Small intestine (tissue), 7 donors: ENCODE measurements around the gene TECPR2. TPM values are rescaled to one million over a fixed set of nuclear protein-coding genes. Genes with fewer than 3 reads are reported as not detected.

Source experiments
- DNase-seq, 2 donors: peaks; one replicate each; pipeline versions ENCODE4 v3.0.0 to v3.0.0-alpha.2; 2013
- FAIRE-seq: peaks from 2 replicates; lab custom pipeline; 2012; peaks lifted over from hg19 to GRCh38; lab: Jason Lieb, UNC
- H3K27ac ChIP-seq, 3 donors: one replicate each; pipeline ENCODE4 v1.5.1; 2013; ENCODE audit warnings: low read length in 2 of 3, mild to moderate bottlenecking in 2 of 3, control low read depth in 1 of 3, inconsistent platforms in 1 of 3, low read depth in 1 of 3, moderate library complexity in 1 of 3
- H3K27me3 ChIP-seq, 3 donors: one replicate each; pipeline ENCODE4 v1.6.1; 2013; ENCODE audit warnings: low read length in 3 of 3, inconsistent platforms in 1 of 3; ENCODE audit not compliant: control insufficient read depth in 3 of 3, insufficient read depth in 3 of 3
- H3K36me3 ChIP-seq, 3 donors: one replicate each; pipeline ENCODE4 v1.6.1; 2013; ENCODE audit warnings: low read length in 3 of 3, inconsistent platforms in 1 of 3, low read depth in 1 of 3, mild to moderate bottlenecking in 1 of 3, moderate library complexity in 1 of 3; ENCODE audit not compliant: control insufficient read depth in 3 of 3, insufficient read depth in 2 of 3
- H3K4me1 ChIP-seq, 3 donors: one replicate each; pipeline ENCODE4 v1.6.1; 2013; ENCODE audit warnings: low read length in 2 of 3, inconsistent platforms in 1 of 3, low read depth in 1 of 3, mild to moderate bottlenecking in 1 of 3, moderate library complexity in 1 of 3; ENCODE audit not compliant: control insufficient read depth in 3 of 3, insufficient read depth in 2 of 3
- H3K4me3 ChIP-seq, 3 donors: one replicate each; pipeline ENCODE4 v1.5.1; 2013; ENCODE audit warnings: low read length in 3 of 3, control low read depth in 1 of 3, inconsistent platforms in 1 of 3, low read depth in 1 of 3, mild to moderate bottlenecking in 1 of 3, moderate library complexity in 1 of 3
- H3K9me3 ChIP-seq, 2 donors: one replicate each; pipeline ENCODE4 v1.6.1; 2013; ENCODE audit warnings: low read depth in 1 of 2, low read length in 1 of 2; ENCODE audit not compliant: control insufficient read depth in 2 of 2, insufficient read depth in 1 of 2
- WGBS, 3 donors: extraction: QIAGEN DNeasy Blood & Tissue Kit; methylation state at CpG; one replicate each; pipeline ENCODE4 v1.1.7; 2013; 5-methylcytosine and 5-hydroxymethylcytosine counted together
- polyA plus RNA-seq, 4 donors: library from polyadenylated mRNA; stranded (reverse) in 3 of 4; unstranded in 1 of 4; fragments of 200-250 nt in 3 of 4; fragments of 120-200 nt in 1 of 4; gene quantifications; one replicate each; pipeline versions ENCODE4 v1.2.1 to v1.2.3, GENCODE V29; 2013
- donor health status: healthy with polysubstance abuse.
- donor health status: control.
- donor health status: control.
- donor health status: Bipolar disorder and iron deficiency.
- donor health status: healthy.

The TECPR2 gene
- polyA plus RNA-seq, 4 donors = 3.2 to 10.6 (median 7.6) TPM

DNA sequence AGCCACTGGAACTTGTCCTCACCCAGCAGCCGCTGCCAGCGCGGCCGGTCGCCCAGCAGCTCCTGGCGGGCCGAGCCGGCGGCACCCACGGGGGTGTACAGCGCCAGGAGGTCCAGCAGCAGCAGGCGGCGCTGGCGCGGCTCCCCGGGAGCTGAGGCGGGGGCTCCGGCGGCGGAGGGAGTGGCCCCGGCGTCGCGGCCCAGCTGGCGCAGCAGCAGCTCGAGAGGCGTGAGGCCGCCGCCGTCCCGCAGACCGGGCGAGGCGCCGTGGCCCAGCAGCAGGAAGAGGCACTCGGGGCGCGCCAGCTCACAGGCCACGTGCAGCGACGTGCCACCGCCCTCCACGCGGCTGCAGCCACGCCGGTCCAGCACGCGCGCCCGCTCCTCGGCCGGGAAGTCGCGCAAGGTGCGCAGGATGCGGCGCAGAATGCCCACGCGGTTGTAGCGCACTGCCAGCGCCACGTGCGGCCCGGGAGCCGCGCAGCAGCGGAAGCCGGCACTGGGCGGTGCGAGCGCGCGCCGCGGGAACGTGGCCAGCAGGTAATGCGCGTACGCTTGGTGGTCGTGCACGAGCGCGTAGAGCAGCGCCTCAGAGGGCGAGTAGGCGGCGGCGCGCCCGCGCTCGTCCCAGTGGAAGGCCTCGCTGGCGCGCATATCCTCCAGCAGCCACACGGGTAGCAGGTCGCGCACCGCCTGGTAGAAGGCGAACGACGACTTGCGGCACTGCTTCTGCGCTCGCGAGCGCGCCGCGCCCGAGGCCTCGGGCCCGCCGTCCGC lies 144.5 kb downstream of the TECPR2 start:
- Histone ChIP-seq H3K9me3 (no peaks in the 10 kb centered on the region), H3K27ac (no peak overlapping the region), H3K36me3 (peaks cover 0 to 38% (median 6%) of the 10 kb centered on the region in 3 donors), H3K4me1 (peaks cover 0 to 57% (median under 1%) of the 10 kb centered on the region in 3 donors), H3K27me3 (no peaks in the 10 kb centered on the region), H3K4me3 (peak overlapping the region in 1 of 3 donors; percentile 63)
- 89 to 94% (median 94%) methylated on average over 69 to 115 of the region's 115 CpGs for WGBS, 3 donors
- DNase-seq (no peak), FAIRE-seq (no peak)

DNA sequence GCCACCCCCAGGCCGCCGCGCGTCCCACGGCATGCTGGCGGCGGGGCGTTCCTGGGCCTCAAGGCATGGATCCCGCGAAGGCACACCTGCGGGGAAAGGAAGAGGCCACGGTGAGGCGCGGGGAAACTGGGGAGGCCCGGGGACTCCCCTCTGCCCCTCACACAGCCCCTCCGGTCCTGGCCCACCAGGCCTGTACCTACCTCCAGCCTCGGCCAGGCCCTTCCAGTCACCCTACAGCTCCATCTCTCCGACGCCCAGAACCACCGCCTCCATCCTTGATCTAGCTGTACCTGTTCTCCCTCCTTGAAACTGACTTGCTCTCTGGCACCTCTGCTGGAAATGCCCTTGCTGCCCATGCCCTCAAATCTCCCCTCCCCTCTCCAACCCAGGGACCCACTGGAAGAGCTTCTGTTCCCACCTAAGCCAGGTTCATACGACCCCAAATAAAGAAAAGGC lies 145.1 kb downstream of the TECPR2 start:
- FAIRE-seq = no peak
- Histone ChIP-seq H3K27ac (peak overlapping the region; percentile 74 to 98 (median 85)), H3K4me3 (peak overlapping the region in 2 of 3 donors; percentile 63 to 78)

DNA sequence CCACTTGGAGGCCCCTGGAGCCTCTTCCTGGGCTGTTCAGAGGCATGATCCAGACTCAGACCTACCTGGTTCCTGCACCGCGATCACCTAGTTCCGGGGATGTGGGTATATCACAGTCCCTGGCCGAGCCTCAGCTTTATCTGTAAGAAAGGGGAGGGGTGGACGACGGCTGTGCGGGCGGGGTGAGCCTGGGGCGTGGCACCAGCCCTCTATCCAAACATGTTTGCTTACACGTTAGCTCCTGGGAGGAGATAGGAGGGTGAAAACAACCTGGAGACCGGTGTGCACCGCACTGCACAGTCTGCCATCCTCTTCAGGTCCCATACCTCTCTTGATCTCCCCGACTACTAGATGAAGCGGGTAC lies 145.7 kb downstream of the TECPR2 start:
- H3K4me3 ChIP-seq = peak overlapping the region in 2 of 3 donors; percentile 69 to 78
- no peak for FAIRE-seq

More for the DNA sequence above, 145.1 kb downstream of the TECPR2 start:
- DNase-seq = no peak
- WGBS, 3 donors = 80 to 87% (median 85%) methylated on average over 13 to 21 of the region's 21 CpGs
- peaks cover 0 to 37% (median 6%) of the 10 kb centered on the region in 3 donors for H3K36me3 ChIP-seq
- H3K4me1 ChIP-seq = peaks cover 0 to 63% (median 5%) of the 10 kb centered on the region in 3 donors
- no peaks in the 10 kb centered on the region for H3K9me3 ChIP-seq
- H3K27me3 ChIP-seq = no peaks in the 10 kb centered on the region

DNA sequence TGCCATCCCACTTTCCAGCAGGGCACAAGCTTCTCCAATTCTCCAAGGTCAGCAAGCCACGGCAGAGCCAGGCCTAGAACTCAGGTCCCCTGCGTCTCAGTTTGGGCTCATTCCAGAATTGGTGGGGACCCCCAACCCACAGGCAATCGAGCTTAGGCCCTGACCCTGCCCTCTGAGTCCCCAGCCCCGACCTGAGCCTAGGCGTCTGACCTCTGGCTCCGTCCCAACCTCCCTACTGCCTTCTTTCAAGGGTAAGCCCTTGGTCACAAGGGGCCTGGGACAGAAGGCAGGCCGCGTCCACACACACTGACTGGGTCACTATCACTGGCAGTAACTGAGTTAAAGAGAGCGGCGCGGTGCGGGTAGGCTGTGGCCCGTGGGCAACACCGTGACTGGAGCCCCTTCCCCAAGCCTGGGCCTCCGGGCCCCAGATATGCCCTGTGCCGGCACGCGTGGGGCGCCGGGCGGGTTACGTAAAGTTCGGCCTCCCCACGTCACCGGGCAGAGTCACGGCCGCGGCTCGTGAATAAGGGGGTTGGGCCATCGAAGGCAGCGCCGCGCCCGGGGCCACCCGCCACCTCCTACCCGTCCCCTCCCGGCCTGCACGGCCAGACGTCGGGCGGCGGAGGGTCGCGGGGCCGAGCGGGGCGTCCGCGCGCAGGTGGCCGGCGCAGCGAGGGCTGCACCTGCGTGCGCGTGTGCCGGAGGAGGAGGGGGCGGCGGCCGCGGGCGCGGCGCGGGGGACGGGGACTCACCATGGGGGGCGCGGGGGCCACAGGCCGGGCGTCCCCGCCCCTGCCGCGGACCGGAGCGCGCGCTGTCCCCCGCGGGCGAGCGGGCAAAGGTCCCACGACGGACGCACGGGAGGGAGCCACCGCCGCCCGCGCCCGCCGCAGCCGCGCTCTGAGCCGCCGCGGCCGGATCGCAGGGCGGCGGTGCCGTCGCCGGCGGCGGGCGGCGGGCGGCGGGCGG lies 146.3 kb downstream of the TECPR2 start:
- H3K4me3 ChIP-seq = peak overlapping the region; percentile 20 to 78 (median 69)
- FAIRE-seq (no peak), DNase-seq (peak; percentile 68 to 87)
- no peaks in the 10 kb centered on the region for H3K9me3 ChIP-seq
- H3K36me3 ChIP-seq = peaks cover 0 to 35% (median 6%) of the 10 kb centered on the region in 3 donors
- H3K27ac ChIP-seq = peak overlapping the region; percentile 95 to 98 (median 98)
- H3K4me1 ChIP-seq = peaks cover 0 to 60% (median 6%) of the 10 kb centered on the region in 3 donors
- H3K27me3 ChIP-seq = no peaks in the 10 kb centered on the region
- 5% methylated on average over 44 to 110 of the region's 110 CpGs for WGBS, 3 donors

More for the DNA sequence above, 145.7 kb downstream of the TECPR2 start:
- peak overlapping the region; percentile 95 to 98 (median 98) for H3K27ac ChIP-seq
- no peaks in the 10 kb centered on the region for H3K9me3 ChIP-seq
- 14 to 63% (median 28%) methylated on average over 14 of the region's 14 CpGs for WGBS, 3 donors
- no peaks in the 10 kb centered on the region for H3K27me3 ChIP-seq
- peak; percentile 92 for DNase-seq
- H3K4me1 ChIP-seq = peaks cover 0 to 64% (median 6%) of the 10 kb centered on the region in 3 donors
- peaks cover 0 to 36% (median 6%) of the 10 kb centered on the region in 3 donors for H3K36me3 ChIP-seq

DNA sequence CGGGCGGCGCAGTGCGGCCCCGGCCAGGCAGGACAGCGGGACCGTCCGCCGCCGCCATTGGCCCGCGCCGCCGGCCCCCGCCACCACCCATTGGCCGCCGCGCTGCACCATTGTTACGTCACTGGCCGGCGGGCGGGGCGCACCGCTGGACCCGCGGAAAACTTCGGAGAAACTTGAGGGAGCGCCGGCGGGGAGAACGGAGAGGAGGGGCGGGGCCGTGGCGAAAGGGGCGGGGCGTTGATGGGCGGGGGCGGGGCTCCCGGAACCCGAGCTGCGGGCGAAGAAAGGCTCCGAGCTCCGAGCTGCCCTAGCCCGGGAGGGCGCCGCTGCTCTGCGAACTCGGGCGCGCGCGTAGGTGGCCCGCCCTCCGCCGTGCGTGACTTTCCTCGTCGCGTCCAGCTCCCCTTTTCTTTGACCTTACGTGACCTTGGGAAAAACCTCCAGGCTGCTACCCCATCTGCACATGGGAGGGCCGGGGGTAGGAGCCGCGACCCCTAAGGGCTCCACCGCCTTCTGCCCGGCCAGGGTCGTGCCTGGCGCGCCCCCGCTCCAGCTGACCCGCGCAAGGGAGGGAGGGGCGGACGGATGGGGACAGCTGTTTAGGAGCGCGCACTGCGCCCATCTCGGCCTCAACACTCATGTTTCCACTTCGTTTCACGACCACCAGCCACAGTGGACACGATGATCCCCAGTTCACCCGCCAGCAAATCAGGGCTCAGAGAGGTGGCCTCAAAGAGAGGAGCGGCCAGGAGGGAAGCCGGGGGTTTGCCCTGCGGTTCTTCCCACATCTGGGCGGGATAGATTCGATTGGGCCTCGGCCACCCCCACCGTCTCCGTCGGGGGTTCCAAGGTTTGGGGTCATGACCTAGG lies 147.2 kb downstream of the TECPR2 start, which contains the start of gene ANKRD9:
Gene ANKRD9 (minus strand): TSS at position 31 of the 870 bp plus-strand sequence. CDS start 1,887 bp downstream, outside the sequence.
- Histone ChIP-seq H3K27ac (peak within 1 kb of the TSS; percentile 95 to 98 (median 98)), H3K9me3 (no peaks in the 10 kb centered on the region), H3K27me3 (no peaks in the 10 kb centered on the region), H3K36me3 (peaks cover 0 to 26% (median 6%) of the 10 kb centered on the region in 3 donors), H3K4me3 (peak within 1 kb of the TSS; percentile 48 to 78 (median 69)), H3K4me1 (peaks cover 0 to 54% (median 6%) of the 10 kb centered on the region in 3 donors)
- FAIRE-seq (no peak), DNase-seq (peak; percentile 94 to 97)
- 1 to 2% (median 1%) methylated on average over 70 to 91 of the region's 91 CpGs for WGBS, 3 donors

DNA sequence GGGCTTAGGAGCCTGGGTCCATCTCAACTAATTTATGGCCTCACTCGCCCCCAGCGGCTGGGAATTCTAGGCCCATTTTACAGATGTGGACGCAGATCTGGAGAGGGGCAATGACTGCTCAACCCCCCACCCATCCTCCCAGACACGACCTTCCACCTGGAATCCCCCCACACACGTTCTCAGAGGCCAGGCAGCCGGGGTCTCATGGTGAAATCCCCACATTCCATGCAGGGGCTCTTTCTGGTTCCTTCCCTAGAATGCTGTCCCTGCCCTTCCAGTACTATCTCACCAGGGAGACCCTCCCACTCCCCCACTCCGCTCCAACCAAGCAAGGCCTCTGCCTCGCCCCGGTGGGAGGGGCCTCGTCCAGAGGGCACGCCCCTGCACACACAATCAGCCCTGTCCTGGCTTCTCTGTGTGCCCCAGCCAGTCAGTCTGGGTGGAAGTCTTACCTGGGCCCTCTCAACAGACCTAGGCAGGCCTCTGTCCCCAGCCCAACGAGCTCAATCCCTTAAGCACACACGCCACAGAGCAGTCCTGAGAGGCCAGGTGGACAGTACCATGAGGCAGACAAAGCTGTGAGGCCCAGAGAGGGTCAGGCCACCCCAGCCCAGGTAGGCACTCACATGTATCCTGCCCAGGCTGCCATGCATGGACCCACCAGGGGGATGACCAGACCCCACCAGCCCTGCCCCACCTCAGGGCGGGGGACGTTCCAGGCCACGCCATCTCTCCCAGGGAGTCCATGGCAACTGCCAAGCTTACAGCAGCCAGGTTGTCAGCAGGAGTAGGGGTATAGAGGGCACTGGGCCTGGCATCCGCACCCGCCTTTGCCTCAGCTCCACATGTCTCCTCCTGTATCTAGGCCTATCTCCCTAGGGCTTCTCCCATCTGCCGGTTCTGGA lies 148.1 kb downstream of the TECPR2 start:
- peak; percentile 90 to 92 for DNase-seq
- no peaks in the 10 kb centered on the region for H3K27me3 ChIP-seq
- 24 to 49% (median 36%) methylated on average over 19 of the region's 19 CpGs for WGBS, 3 donors
- peak overlapping the region; percentile 82 to 96 (median 83) for H3K27ac ChIP-seq
- H3K4me1 ChIP-seq = peaks cover 0 to 53% (median 6%) of the 10 kb centered on the region in 3 donors
- peaks cover 0 to 17% (median 6%) of the 10 kb centered on the region in 3 donors for H3K36me3 ChIP-seq
- peak overlapping the region in 2 of 3 donors; percentile 63 to 69 for H3K4me3 ChIP-seq
- FAIRE-seq = no peak
- no peaks in the 10 kb centered on the region for H3K9me3 ChIP-seq

DNA sequence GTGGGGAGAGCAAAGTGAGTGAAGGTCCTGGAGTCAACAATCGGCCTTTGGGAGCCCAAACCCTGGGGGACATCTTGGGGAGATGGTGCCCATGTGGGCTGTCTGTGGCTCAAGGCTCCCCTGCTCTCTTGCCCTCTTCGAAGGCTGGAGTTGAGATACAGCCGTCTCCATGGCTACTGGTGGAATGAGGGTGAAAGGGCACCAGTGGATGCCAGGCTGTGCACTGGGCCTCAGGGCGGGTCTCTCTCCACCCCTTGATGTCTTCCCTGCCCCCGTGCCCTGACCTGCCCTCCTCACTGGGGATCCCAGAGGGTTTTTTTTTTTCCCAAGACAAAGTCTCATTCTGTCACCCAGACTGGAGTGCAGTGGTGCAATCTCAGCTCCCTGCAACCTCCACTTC lies 148.8 kb downstream of the TECPR2 start:
- DNase-seq = peak; percentile 87 to 93
- no peak for FAIRE-seq

More for the DNA sequence above, 148.8 kb downstream of the TECPR2 start:
- Histone ChIP-seq H3K4me1 (peaks cover 0 to 46% (median 6%) of the 10 kb centered on the region in 3 donors), H3K9me3 (no peaks in the 10 kb centered on the region), H3K36me3 (peaks cover 0 to 10% (median 6%) of the 10 kb centered on the region in 3 donors), H3K27ac (peak overlapping the region; percentile 82 to 96 (median 83)), H3K27me3 (no peaks in the 10 kb centered on the region), H3K4me3 (no peak overlapping the region)
- 29 to 66% (median 37%) methylated on average over 5 of the region's 5 CpGs for WGBS, 3 donors
